HG03460 (cell line): ENCODE data around the gene RPRD1B.

ENCODE experiments used
- ATAC-seq: cut with Tn5 transposase; IDR thresholded peaks from one replicate; pipeline ENCODE4 v1.9.1; 2021; ENCODE audit not compliant: unreplicated experiment

RPRD1B gene

GRCh38 chr20:38132910-38133501 is 99.5 kb downstream of the RPRD1B start:
- no peak for ATAC-seq

DNA sequence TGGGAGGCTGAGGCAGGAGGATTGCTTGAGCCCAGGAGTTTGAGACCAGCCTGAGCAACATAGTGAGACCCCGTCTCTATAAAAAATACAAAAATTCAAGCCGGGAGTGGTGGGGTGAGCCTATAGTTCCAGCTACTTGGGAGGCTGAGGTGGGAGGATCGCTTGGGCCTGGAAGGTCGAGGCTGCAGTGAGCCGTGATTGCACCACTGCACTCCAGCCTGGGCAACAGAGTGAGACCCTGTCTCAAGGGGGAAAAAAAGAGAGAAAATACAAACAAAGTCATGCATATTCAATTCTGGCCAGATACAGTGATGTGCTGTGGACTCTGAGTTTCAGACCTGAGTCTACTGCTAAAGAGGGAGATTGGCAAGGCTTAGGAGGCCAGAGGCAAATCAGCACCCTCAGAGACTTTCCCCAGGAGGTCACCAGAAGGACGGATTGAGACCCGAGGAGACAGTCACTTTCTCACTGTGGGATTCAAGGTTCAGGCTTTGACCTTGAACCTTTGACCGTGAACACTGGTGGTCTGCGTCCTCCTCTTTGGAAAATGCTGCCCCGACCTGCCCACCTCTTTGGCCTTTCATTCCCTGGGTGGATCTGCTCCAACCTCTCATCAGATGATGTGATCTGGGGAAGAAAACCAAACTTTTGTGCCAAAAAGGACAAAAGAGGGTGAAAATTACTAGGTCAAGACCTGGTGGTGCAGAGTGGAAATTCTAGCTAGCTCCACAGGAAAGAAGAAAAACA is 100.3 kb downstream of the RPRD1B start:
- ATAC-seq, result no peak

DNA sequence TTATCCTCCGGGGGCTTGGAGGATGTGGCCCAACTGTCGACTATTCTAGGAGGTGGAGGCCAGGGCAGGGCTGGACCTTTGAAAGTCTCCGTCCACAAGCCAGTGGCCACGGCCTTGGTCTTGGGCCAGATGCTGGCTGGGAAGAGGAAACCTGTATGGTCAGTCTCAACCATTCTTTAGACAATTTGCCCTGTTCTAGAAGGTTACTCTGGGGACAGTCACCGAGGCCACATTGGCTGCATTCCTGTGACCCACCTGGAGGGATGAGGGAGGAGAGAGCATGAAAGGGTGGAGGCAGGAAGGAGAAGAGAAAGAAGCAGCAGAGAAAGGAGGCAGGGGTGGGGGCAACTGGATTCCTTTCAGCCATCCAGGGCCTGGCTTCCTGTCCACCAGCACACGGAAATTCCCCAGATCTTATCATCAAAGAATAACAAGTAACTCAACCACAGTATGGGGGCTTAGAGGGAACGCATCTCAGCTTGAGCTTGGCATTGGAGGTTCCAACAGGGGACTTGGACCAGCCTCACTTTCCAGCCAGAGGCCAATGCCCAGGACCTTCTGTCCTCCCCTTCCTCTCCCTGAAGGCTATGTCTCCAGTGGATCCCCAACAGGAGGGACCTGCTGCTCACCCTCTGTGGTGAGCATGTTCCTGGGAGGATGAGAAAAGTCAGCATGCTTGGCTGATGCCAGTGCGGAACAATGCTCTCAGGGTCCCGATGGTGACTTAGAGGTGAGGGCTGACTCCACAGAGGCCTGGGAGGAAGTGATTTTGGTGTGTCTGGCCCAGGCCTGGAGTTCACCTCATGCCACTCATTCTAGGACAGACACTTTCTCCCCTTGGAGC is 101.1 kb downstream of the RPRD1B start:
- no peak for ATAC-seq

DNA sequence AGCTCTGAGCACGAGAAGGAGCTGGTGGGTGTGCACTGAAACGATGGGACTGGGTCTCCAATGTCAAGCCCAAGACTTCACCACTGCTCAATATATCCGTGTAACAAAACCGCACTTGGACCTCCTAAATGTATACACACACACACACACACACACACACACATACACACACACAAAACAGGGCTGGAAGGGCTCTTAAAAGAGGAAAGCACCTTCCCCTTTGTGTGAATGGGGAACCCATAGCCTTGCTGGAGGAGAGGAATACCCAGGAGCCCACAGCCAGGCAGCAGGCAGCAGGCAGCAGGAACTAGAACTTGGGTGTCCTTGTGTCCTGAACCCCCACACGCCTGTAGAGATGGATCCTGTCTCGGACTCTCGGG is 101.7 kb downstream of the RPRD1B start:
- no peak for ATAC-seq

- ATAC-seq, result no peak
Measured at GRCh38 chr20:38135651-38136420, 102.3 kb downstream of the RPRD1B start.

- no peak for ATAC-seq
Measured at GRCh38 chr20:38136421-38137245, 103.1 kb downstream of the RPRD1B start.

GRCh38 chr20:38137441-38138037 is 104.0 kb downstream of the RPRD1B start:
- no peak for ATAC-seq

- no peak for ATAC-seq
Measured at GRCh38 chr20:38138086-38138778, 104.7 kb downstream of the RPRD1B start.

GRCh38 chr20:38139156-38139912 is 105.8 kb downstream of the RPRD1B start:
- ATAC-seq, result no peak

GRCh38 chr20:38139977-38140753 is 106.6 kb downstream of the RPRD1B start:
- no peak for ATAC-seq

GRCh38 chr20:38141204-38141888 is 107.8 kb downstream of the RPRD1B start:
- no peak for ATAC-seq
